NCI-H748 treated with DMSO at 0.1 percent for 48 hours (cell line): ENCODE results near the gene FAAH2.
A peak's percentile ranks its signal among the peaks of the same experiment; 100 is the strongest.
"Not testable (repeated sequence)": the region's sequence is repeated elsewhere in the genome, so short reads cannot be mapped to it uniquely, and the experiment has no call there.

Experiments used
- DNase-seq: peaks from one replicate; lab custom pipeline; 2025; lab: John Stamatoyannopoulos, UW

The FAAH2 gene

DNA sequence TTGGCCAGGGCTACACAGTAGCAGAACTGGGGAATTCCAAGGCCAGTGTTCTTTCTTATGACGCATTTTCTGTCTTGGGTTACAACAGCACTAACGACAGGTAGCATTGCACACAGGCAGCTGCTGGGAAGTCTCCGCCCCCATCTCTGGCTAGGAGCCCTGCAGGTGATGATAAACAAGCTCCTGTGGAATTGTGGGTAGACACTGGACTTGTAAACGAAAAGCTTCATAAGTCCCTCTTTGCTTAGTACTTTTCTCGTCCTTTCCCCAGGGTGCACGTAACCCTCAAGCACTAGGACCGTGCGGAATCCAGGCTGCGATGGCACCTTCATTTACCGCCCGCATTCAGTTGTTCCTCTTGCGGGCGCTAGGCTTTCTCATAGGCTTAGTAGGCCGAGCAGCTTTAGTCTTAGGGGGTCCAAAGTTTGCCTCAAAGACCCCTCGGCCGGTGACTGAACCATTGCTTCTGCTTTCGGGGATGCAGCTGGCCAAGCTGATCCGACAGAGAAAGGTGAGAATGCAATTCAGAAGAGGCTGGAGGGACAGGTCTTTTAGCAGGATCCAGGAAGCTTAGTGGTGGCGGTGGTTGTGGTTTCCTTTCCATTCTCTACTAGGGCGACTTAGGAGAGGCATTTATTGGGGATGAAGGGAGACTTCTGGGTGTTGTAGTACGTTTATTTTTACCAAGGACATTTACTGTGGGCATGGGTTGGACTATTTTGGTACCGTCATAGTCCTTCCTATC, at the start of gene FAAH2:
TSS of gene FAAH2 (plus strand) at position 200 of the 745 bp plus-strand sequence. CDS start at position 320, 120 bp downstream.
- DNase-seq, result peak; percentile 92

GRCh38 chrX:57241967-57242366, 44.5 kb upstream of the FAAH2 start:
- DNase-seq, result no peak

DNA sequence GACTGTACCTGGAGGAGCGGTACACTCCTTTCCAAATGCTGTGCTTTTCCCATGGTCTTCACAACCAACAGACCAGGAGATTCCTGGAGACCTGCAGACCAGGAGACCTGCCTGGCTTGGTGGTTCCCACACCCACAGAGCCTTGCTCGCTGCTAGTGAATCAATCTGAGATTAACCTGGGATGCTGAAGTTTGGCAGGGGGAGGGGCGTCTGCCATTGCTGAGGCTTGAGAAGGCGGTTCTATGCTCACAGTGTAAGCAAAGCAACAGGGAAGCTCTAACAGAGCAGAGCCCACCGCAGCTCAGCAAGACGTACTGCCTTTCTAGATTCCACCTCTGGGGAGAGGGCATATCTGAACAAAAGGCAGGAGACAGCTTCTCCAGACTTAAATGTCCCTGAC, 34.5 kb upstream of the FAAH2 start:
- no peak for DNase-seq

DNA sequence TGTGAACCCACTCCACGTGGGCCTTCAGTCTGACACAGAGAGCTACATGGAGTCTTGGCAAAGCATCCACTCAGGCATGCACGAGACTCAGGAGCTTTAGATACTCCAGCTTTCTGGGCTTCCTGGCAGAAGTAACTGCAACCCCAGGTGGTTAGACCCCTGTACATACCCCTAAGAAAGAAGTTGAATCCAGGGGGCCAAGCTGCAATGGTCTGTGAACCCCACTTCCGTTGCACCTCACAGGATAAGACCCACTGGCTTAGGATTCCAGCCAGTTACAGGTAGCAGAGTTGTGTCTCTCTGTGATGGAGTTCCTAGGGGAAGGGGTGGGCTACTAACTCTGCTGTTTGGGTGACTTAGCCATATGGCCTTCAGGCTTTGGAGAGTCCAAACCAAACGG, 21.4 kb upstream of the FAAH2 start:
- no peak for DNase-seq

DNA sequence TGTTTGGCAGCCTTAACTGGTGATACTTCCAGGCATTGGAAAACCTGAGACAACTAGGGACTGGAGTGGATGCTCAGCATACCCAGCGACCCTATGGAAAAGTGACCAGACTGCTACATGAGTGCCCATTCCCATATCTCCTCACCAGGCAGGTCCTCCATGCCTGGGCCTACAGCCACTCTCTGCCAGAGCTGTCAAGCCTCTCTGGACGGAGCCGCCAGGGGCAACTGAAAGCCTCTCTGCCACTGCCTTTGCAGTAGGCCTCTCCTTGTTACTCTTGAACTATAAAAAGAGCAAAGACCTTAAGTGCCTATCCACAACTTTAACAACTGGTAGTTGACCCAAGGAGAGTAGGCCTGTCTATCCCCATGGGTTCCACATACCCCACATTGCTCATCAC, 20.2 kb upstream of the FAAH2 start:
- DNase-seq, result no peak

DNA sequence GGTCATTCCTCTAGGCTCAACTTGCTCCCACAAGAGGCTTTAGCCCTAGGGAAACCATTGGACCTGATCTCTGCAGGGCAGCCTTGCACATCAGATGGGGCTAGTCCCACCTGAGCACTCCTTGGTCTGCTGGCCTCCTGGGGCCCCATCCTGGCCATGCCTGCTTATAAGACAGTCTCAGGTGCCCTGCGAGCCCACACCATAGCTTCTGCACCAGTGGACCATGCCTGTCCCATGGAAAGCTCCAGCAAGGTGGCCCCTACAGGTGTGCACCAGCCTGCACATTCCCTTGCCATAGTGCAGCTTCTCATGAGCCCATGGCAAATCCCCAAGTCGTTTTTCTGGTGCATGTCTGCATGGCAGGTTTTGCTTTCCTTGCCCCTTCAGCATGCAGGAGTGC, 19.6 kb upstream of the FAAH2 start:
- no peak for DNase-seq

DNA sequence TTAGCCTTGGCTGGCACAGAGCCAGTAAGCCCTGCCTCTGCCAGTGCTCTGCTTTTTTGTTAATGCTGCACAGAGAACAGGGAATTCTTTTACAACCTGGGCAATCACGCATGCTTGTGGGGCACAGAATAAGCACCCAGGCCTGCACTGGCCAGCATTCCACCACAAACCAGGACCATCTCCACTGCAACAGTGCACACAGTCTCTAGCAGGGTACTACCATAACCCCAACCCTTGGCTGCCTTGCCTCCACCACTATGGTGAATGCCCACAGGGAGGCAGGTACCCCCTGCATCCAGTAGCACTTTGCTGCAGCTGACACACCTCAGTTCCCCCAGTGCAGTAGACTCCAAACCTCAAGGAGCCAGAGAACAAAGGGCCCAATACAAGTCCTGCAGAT, 19.2 kb upstream of the FAAH2 start:
- DNase-seq, result no peak

GRCh38 chrX:57270980-57271379, 15.5 kb upstream of the FAAH2 start:
- no peak for DNase-seq

GRCh38 chrX:57282568-57282967, 3.9 kb upstream of the FAAH2 start:
- peak; percentile 30 for DNase-seq

- no peak for DNase-seq
Measured at GRCh38 chrX:57285001-57285400, 1.5 kb upstream of the FAAH2 start.

GRCh38 chrX:57289089-57289488, 2.6 kb downstream of the FAAH2 start:
- no peak for DNase-seq

- DNase-seq, result no peak
Measured at GRCh38 chrX:57294961-57295360, 8.5 kb downstream of the FAAH2 start.

DNA sequence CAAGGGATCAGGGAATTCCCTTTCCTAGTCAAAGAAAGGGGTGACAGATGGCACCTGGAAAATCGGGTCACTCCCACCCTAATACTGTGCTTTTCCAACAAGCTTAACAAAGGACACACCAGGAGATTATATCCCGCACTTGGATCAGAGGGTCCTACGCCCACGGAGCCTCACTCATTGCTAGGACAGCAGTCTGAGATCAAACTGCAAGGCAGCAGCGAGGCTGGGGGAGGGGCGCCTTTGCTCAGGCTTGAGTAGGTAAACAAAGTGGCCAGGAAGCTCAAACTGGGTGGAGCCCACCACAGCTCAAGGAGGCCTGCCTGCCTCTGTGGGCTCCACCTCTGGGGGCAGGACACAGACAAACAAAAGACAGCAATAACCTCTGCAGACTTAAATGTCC, 9.2 kb downstream of the FAAH2 start:
- not testable (repeated sequence) for DNase-seq

DNA sequence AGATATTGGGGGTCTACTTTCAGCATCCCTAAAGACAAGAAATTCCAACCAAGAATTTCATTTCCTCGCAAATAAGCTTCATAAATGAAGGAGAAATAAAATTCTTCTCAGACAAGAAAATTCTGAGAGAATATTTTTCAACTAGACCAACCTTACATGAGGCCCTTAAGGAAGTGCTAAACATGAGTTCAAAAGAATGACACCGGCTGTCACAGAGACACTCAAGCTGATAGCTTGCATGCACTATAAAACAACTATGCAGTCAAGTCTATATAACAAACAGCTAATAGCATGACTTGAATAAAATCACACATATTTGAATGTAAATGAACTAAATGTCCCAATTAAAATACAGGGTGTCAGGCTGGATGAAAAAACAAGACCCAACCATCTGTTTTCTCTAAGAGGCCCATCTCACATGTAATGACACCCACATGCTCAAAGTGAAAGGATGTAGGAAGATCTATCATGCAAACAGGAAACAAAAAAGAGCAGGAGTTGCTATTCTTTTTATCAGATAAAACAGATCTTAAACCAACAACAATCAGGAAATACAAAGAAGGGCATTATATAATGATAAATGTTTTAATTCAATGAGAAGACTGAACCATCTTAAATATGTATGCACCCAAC, 27.2 kb downstream of the FAAH2 start:
- no peak for DNase-seq

- no peak for DNase-seq
Measured at GRCh38 chrX:57329008-57329407, 42.5 kb downstream of the FAAH2 start.

DNA sequence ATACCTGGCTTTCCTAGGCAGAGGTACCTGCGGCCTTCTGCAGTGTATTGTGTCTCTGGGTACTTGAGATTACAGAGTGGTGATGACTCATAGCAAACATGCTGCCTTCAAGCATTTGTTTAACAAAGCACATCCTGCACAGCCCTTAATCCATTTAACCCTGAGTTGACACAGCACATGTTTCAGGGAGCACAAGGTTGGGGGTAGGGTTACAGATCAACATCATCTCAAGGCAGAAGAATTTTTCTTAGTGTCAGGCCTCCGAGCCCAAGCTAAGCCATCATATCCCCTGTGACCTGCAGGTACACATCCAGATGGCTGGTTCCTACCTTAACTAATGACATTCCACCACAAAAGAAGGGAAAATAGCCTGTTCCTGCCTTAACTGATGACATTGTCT, 49.3 kb downstream of the FAAH2 start:
- DNase-seq, result peak; percentile 8

- DNase-seq, result no peak
Measured at GRCh38 chrX:57353472-57354132, 67.1 kb downstream of the FAAH2 start.

GRCh38 chrX:57364145-57364544, 77.6 kb downstream of the FAAH2 start:
- no peak for DNase-seq

- no peak for DNase-seq
Measured at GRCh38 chrX:57366430-57366829, 79.9 kb downstream of the FAAH2 start.

GRCh38 chrX:57367649-57368048, 81.1 kb downstream of the FAAH2 start:
- DNase-seq, result no peak

DNA sequence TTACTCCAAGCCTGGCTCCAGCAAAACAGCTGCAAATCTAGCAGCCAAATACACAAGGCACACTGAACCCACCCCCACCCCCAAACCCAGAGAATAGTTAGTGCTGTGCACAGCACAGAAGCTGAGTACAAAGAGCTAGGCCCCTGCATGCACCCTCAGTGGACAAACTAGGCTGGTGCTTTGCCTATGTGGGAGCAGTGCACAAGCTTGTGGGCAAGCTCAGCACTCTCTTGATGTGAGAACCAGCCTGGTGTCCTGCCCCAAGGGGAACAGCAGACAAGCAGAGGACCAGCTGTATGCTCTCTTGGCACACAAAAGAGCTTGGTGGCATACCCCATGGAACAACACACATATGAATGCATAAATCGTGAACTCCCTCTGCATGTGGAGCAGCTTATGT, 81.7 kb downstream of the FAAH2 start:
- DNase-seq, result no peak

DNA sequence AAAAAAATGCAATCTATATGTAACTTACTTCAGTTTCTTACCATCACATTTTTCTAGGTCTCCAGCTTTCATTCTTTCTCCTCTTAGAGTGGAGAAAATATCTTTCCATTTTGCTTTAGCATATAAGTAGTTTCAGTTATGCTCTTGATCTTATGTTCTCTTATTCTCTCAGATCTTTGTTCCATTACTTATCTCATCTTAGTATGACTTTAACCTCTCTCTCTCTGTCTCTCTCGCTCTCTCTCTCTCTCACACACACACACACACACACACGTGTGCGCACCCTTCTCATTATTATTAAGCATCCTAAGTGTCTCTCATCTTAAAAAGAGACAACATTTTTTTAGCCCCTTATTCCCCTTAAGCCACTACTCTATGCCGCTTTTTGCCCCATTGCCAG, 92.8 kb downstream of the FAAH2 start:
- no peak for DNase-seq
